Retinal pigment epithelial cell (primary cell): ENCODE results near the gene ATP10A.
A peak's percentile ranks its signal among the peaks of the same experiment; 100 is the strongest.

Source experiments
- DNase-seq: peaks from one replicate; pipeline ENCODE4 v3.0.0-alpha.2; 2010; ENCODE audit warnings: low read depth
- H3K4me3 ChIP-seq: 2 replicates; pipeline ENCODE4 v1.5.1; 2011; ENCODE audit warnings: mild to moderate bottlenecking, low read length, control low read depth, moderate library complexity
- CTCF ChIP-seq: conservative IDR thresholded peaks from 2 replicates; pipeline ENCODE4 v1.5.1; 2011; ENCODE audit warnings: low read depth, low read length, control low read depth, inconsistent platforms

Gene ATP10A

GRCh38 chr15:25667829-25668228 lies 195.3 kb downstream of the ATP10A start:
- H3K4me3 ChIP-seq = no peak overlapping the region
- DNase-seq = no peak
- TF ChIP-seq CTCF = no peak

- no peak for TF ChIP-seq CTCF
- no peak for DNase-seq
- no peak overlapping the region for H3K4me3 ChIP-seq
Measured at GRCh38 chr15:25665913-25666312, 197.2 kb downstream of the ATP10A start.

GRCh38 chr15:25664761-25665160 lies 198.4 kb downstream of the ATP10A start:
- no peak for DNase-seq

GRCh38 chr15:25663515-25663914 lies 199.6 kb downstream of the ATP10A start:
- no peak for DNase-seq
- TF ChIP-seq CTCF = no peak
- no peak overlapping the region for H3K4me3 ChIP-seq

More at GRCh38 chr15:25664761-25665160, 198.4 kb downstream of the ATP10A start:
- no peak overlapping the region for H3K4me3 ChIP-seq
- no peak for TF ChIP-seq CTCF

GRCh38 chr15:25661898-25662297 lies 201.2 kb downstream of the ATP10A start:
- TF ChIP-seq CTCF = peak; percentile 12
- no peak overlapping the region for H3K4me3 ChIP-seq
- DNase-seq = no peak

- DNase-seq = no peak
- no peak overlapping the region for H3K4me3 ChIP-seq
- no peak for TF ChIP-seq CTCF
Measured at GRCh38 chr15:25659251-25659650, 203.9 kb downstream of the ATP10A start.

GRCh38 chr15:25658560-25658959 lies 204.6 kb downstream of the ATP10A start:
- TF ChIP-seq CTCF = no peak
- no peak overlapping the region for H3K4me3 ChIP-seq
- no peak for DNase-seq
